ENCODE results near the gene DDIT4L.
"Not testable (repeated sequence)": the region's sequence is repeated elsewhere in the genome, so short reads cannot be mapped to it uniquely, and the experiment has no call there.

The DDIT4L gene

DNA sequence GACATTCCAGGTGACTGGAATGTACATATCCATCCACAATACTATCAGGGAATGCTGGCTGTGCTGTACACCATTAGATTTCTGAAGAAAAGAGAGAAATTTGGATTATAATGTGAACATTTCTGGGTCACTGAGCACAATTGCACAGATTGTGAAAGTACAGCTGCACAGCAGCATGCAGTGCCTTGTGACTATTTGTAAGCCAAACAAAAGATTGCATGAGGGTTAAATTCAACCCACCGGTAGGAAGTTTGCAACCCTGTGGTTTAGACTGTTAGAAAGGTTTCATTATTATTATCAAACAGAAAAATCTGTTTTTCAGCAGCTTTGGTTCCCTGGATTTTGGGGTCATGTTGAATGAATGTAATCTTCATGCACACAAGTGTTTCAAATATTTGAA is 24.5 kb downstream of the DDIT4L start:
- DNase-seq: no peak

DNA sequence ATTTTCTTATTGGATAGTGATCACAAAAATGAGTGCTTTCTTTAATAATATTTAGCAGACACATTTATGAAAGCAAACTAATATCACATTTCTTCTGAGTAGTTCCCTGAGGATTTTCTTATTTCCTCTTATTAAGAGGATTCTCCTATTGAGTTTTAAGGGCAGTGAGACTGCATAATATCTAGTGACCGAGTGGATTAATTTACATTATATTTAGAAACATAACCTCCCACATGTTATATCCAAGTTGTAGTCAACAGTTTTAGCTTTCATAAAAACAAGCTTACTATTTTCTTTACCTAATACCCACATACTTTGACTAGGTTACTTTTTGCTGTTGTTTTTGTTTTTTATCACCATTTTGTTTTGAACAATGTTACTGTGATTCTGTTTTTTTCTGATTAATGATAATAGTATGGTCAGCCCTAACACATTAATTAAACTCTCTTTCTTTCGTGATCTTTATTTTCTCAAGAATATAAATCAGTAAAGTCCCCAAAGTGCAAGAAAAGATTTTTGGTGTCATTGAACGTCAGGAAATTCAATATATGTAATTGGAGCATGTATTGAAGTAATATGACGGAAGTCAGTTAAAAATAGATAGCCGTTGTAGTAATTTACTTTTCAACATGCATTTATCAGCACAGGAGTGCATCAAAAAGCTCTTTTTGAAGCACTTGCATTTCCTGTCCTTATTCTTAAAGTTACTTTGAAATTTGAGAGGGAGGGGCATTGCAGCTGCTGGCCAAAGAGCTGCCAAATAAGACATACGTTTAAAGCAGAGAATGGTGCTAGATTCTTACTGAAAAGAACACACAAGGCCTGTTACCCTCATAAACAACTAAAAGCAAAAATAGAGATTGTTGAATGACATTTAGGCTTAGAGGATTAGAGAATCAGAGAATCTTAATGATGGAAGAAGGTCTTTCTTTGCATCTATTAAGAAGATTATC is 25.2 kb downstream of the DDIT4L start:
- DNase-seq: no peak

DNA sequence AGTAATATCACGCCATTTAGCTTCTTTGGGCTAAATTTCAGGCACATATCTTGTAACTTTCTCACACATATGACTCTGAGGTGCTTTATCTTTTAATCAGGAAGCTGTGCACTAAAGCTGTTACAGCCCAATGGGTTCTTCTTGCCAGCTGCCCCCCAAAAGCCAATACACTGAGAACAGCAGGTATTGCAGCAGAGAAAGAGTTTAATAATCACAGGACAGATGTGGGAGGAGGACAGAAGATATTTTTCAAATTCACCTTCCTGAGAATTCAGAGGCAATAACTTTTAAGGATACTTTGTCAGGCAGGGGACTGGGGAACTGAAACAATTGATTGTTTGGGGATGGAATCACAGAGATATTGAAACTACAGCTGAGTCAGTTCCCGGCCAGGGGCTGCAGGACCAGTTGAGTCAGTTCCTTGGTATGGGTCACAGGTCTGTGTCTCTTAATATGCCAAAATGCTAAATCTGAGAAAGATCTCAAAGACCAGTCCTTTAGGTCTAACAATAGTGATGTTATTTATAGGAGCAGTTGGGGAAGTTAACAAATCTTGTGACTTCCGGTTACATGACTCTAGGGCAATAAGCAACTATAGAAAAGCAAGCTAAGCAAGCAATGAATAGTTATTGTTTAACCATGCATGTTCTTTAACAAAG is 28.1 kb downstream of the DDIT4L start:
- DNase-seq: no peak

DNA sequence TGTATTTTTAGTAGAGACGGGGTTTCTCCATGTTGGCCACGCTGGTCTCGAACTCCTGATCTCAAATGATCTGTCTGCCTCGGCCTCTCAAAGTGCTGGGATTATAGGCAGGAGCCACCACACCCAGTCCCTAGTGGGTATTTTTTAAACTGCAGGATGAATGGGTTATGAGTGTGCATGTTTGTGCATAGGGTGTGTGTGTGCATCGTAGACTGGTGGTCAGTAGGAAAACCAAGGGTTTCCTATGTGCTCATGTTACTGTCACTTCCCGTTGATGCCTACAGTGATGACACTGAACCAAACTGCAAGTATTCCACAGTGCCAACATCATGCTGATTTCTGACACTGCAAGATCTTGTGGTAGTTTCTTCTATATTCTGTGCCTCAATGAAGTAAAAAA is 41.1 kb downstream of the DDIT4L start:
- DNase-seq: no peak

DNA sequence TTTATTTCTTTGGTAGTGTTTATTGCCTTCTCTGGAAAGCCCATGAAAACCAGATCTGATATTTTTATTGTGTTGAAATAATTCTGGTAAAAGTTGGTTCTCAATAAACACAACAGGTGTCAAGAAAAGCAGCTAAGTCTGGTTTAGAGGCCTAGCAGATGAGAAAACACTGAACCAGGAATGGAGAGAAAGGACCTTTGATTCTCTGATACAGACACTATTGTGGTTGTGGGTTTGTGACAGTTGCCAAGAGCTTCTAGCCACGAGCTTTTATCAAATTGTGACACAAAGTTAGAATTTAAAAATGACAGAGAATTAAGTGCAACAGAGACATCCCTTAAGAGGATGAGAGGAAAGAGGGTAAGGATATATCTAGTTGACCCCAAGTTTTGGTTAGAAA is 42.6 kb downstream of the DDIT4L start:
- DNase-seq: no peak

DNA sequence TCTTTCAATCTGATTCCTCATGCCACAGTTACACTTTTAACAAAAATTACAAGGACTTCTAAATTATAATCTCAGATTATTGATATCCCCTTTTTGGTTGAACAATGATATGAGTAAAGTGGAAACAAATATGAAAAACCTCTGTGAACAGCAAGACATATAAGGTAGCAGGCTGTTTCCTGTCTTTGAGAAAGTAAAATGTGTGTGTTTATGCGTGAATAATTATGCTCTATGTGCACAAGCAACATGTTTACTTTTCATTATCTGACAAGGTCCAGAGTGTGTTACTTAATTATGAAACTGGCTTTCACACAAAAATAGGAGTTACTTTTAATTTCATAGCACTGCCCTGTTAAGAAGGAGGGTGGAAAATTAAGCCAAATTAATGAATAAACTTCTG is 43.1 kb downstream of the DDIT4L start:
- no peak for DNase-seq

DNA sequence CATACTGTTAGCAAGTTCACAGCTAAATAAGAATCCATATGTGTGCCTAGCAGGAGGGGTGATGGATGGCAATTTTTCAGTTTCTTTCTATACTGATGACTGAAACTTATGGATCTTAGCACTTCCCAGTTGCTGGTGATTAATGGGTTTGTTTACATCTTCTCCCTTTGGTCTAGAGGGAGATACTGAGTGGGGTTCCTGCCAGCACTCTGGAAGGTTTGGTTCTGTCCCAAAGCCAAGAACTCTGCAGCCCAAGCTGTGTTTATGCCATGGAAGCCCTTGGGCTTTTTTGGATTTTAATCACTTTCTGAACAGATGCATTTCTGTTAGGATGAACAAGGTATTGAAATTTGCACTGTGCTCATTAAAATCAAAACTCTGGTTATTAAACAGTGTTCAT is 43.5 kb downstream of the DDIT4L start:
- DNase-seq: no peak

DNA sequence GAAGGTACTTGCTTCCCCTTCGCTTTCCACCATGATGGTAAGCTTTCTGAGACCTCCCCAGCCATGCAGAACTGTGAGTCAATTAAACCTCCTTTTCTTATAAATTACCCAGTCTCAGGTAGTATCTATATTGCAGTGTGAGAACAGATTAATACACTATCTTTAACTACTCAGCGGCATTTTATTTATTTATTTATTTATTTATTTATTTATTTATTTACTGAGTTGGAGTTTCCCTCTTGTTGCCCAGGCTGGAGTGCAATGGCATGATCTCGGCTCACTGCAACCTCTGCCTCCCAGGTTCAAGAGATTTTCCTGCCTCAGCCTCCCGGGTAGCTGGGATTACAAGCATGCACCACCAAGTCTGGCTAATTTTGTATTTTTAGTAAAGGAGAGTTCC is 52.9 kb downstream of the DDIT4L start:
- not testable (repeated sequence) for DNase-seq
